Activated CD8-positive, alpha-beta memory T cell treated with anti-CD3 and anti-CD28 coated beads, Interleukin-2, amount 10 ng/mL, durations not matched to agents 7 days and 5 days (primary cell): ENCODE data around the gene CISD1. TPM values are rescaled to one million over a fixed set of nuclear protein-coding genes. Genes with fewer than 3 reads are reported as not detected.

Experiments used
- ATAC-seq: fragments of 150-1000 bp; cut with Tn5 transposase; one replicate; pipeline ENCODE4 v1.10.0; 2021; ENCODE audit warnings: moderate library complexity
- CTCF ChIA-PET: fragments of 350-600 bp; sonication (Branson Sonifier 250); formaldehyde crosslinking; loops from one replicate; lab custom pipeline; 2021; ENCODE audit warnings: antibody characterized with exemption; lab: Charles Lee
- DNase-seq: peaks from one replicate; pipeline ENCODE4 v3.0.0-alpha.2; 2020
- H3K27ac Mint-ChIP-seq: one replicate; pipeline ENCODE4 v1.8.0; 2021; ENCODE audit warnings: mild to moderate bottlenecking, mixed read lengths
- H3K27me3 Mint-ChIP-seq: one replicate; pipeline ENCODE4 v1.8.0; 2021; ENCODE audit warnings: mixed read lengths
- H3K36me3 Mint-ChIP-seq: one replicate; pipeline ENCODE4 v1.8.0; 2021; ENCODE audit warnings: mild to moderate bottlenecking, mixed read lengths
- H3K4me1 Mint-ChIP-seq: one replicate; pipeline ENCODE4 v1.8.0; 2021; ENCODE audit warnings: mixed read lengths
- H3K4me3 Mint-ChIP-seq: one replicate; pipeline ENCODE4 v1.8.0; 2021; ENCODE audit warnings: mild to moderate bottlenecking, moderate library complexity, mixed read lengths
- H3K9me3 Mint-ChIP-seq: one replicate; pipeline ENCODE4 v1.8.0; 2022; ENCODE audit warnings: low read depth, mixed read lengths
- total RNA-seq, 2 experiments: library from RNA; stranded (reverse); gene quantifications; one replicate each; pipeline ENCODE4 v1.2.3, GENCODE V29; 2021

The CISD1 gene
- total RNA-seq, 2 experiments from 2014 or later = 32.2 to 39.4 TPM

GRCh38 chr10:58334817-58335305, 65.9 kb downstream of the CISD1 start, which contains the start of gene UBE2D1:
Gene UBE2D1, plus strand, starts transcription at chr10:58335006. Its CDS starts 196 bp downstream, at chr10:58335202.
- Mint-ChIP-seq H3K4me1 (peaks cover 26% of the 10 kb centered on the region), H3K9me3 (no peaks in the 10 kb centered on the region), H3K27ac (peak within 1 kb of the TSS; percentile 73), H3K4me3 (peak within 1 kb of the TSS; percentile 89), H3K27me3 (peaks cover 15% of the 10 kb centered on the region), H3K36me3 (peaks cover 11% of the 10 kb centered on the region)
- peak; percentile 87 for DNase-seq
- CTCF ChIA-PET = interaction anchor here (1.1 to 1.3 kb wide), 3 partner anchors 11 to 50 kb away, joined by 3 read pairs; no protein-coding TSS in a partner anchor
- peak; percentile 97 for ATAC-seq

- Mint-ChIP-seq H3K27me3 (peaks cover 15% of the 10 kb centered on the region), H3K4me1 (peaks cover 27% of the 10 kb centered on the region), H3K9me3 (no peaks in the 10 kb centered on the region), H3K36me3 (peaks cover 11% of the 10 kb centered on the region), H3K27ac (peak overlapping the region; percentile 73), H3K4me3 (peak overlapping the region; percentile 89)
- ATAC-seq (peak; percentile 52), DNase-seq (no peak)
- CTCF ChIA-PET = interaction anchor here (1.1 to 1.3 kb wide), 2 partner anchors 46 to 49 kb away, joined by 3 read pairs; no protein-coding TSS in a partner anchor
Measured at GRCh38 chr10:58335306-58336005, 66.5 kb downstream of the CISD1 start.

DNA sequence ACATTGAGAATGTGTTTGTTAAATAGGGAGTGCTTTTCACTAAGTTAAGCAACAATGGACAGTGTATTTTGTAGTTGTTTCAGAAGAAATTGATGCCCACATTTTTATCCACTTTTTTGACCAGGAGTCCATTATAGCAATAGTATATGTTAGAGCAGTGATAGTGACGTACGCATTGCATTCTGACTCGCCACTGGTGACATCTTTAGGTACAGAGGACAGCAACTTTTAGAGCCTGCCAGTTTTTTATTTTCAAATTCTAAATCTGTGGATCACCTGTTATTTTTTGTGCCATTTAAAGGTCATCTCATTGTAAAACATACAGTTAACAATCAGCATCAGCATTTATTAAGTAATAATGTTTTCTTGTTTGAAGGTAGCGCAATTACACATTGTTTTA, 67.3 kb downstream of the CISD1 start:
- peaks cover 11% of the 10 kb centered on the region for H3K36me3 Mint-ChIP-seq
- no peaks in the 10 kb centered on the region for H3K9me3 Mint-ChIP-seq
- H3K27ac Mint-ChIP-seq = no peak overlapping the region
- H3K4me1 Mint-ChIP-seq = peaks cover 35% of the 10 kb centered on the region
- peaks cover 12% of the 10 kb centered on the region for H3K27me3 Mint-ChIP-seq
- ATAC-seq = no peak
- H3K4me3 Mint-ChIP-seq = peak overlapping the region; percentile 89
- DNase-seq = no peak
- CTCF ChIA-PET = no interaction called here

Other genes with a start within 250 kb of the CISD1 start
- gene IPMK, start 1.3 kb upstream of the CISD1 start, total RNA-seq = 1 to 10 TPM; 5.2 to 5.7 TPM
- 10 to 100 TPM; 12.2 to 14.6 TPM for gene UBE2D1, start 65.8 kb downstream of the CISD1 start, total RNA-seq
- 10 to 100 TPM; 52.8 to 80.8 TPM for gene TFAM, start 116.2 kb downstream of the CISD1 start, total RNA-seq
- under 1 TPM in 1 of 2 experiments, not detected in 1; 0.14 TPM for gene BICC1, start 243.7 kb downstream of the CISD1 start, total RNA-seq